GM21529 (cell line): ENCODE measurements around the gene PRPSAP1.
A peak's percentile ranks its signal among the peaks of the same experiment; 100 is the strongest.

Experiments
- ATAC-seq: cut with Tn5 transposase; IDR thresholded peaks from one replicate; pipeline ENCODE4 v1.9.1; 2021; ENCODE audit not compliant: unreplicated experiment

The PRPSAP1 gene

DNA sequence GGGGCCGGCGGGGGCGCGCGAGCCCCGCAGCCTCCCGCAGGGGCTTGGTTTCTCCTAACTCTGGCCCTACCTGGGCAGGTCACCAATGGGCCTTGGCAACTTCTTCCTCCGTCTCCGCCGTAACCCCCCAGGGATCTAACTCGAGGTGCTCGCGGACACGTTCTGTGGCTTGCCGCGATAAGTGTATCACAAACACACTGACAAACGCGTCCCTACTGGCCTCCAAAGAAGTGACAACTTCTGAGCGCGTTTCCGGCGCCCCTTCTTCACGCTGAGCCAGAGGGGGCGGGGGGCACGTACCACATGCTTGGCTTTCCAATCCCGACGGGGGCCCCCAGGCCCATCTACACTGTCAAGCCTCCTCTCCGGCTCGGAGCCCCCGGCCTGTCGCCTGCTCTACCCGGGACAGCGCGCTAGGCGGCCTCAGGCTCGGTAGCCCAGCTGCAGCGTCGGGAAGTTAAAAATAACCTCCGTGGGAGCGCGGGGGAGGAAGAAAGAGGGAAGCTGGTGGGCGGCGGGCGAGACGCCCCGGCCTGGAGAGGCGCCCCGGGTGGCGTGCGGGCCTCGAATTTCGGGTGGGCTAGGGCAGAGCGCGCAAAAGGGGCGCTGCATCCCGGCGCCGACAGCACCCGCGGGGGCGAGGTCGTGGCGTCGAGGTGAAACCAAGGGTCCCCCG lies 30.0 kb upstream of the PRPSAP1 start:
- peak; percentile 21 for ATAC-seq

DNA sequence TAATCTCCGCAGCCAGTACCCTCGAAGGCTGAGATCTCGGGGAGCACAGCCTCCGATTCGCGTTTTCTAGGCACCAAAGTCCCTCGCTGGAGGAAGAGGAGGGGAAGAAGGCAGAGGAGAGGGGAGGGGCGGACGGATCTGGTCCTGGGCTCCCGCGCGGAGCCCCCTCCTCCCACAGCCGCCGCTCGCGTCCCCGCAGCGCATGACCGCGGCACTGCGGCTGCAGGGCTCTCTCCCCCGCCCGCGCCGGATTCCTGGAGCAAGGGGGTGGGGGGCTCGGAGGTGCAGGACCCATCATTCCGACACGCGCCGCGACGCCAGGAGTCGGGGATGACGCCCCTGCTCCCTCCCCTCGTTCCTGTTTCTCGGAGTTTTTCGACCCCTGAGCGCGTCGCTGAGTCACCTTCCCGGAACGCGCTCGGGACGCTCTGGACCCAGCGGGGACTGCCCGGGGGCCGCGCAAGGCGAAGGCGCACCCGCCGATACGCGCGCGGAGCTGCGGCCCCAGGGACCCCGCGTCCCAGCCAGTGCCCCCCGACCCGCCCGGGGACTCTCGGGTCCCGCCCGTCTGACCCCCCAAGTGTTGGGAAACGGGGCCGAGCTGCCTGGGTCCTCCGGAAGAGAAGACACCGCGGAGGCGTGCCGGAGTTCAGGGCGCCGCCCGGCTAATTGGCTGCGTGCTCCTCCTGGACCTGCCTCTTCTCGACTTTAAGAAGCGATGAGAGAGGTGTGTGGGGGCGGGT lies 29.3 kb upstream of the PRPSAP1 start:
- no peak for ATAC-seq

- ATAC-seq: no peak
Observed at GRCh38 chr17:76382351-76382802, 28.7 kb upstream of the PRPSAP1 start.

GRCh38 chr17:76381633-76382350 lies 28.1 kb upstream of the PRPSAP1 start:
- no peak for ATAC-seq

DNA sequence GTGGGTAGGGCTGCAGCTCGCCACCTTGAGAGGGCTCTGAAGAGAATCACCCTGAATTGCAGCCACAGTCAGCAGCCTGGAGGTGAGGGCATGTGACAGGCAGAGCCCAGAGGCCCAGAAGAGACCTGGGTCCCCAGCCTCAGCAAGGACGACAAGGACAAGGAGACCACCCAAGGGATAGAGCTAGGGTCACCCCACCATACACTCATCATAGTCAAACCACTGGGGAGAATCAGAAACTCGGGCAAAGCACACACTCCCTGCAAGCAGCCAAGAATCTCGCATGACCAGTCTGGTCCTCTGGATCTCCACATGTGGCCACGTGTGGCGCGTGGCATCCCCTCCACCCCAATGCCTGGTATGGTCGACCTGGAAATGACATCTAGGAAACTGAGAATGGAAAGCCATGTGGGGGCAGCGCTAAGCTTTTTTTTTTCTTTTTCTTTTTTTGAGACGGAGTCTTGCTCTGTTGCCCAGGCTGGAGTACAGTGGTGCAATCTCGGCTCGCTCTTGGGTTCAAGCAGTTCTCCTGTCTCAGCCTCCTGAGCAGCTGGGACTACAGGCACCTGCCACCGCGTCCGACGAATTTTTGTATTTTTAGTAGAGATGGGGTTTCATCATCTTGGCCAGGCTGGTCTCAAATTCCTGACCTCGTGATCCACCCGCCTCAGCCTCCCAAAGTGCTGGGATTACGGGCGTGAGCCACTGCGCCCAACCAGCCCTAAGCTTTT lies 26.1 kb upstream of the PRPSAP1 start:
- ATAC-seq: no peak

- ATAC-seq: no peak
Observed at GRCh38 chr17:76379275-76379641, 25.5 kb upstream of the PRPSAP1 start.

GRCh38 chr17:76378548-76379274 lies 25.0 kb upstream of the PRPSAP1 start:
- no peak for ATAC-seq

DNA sequence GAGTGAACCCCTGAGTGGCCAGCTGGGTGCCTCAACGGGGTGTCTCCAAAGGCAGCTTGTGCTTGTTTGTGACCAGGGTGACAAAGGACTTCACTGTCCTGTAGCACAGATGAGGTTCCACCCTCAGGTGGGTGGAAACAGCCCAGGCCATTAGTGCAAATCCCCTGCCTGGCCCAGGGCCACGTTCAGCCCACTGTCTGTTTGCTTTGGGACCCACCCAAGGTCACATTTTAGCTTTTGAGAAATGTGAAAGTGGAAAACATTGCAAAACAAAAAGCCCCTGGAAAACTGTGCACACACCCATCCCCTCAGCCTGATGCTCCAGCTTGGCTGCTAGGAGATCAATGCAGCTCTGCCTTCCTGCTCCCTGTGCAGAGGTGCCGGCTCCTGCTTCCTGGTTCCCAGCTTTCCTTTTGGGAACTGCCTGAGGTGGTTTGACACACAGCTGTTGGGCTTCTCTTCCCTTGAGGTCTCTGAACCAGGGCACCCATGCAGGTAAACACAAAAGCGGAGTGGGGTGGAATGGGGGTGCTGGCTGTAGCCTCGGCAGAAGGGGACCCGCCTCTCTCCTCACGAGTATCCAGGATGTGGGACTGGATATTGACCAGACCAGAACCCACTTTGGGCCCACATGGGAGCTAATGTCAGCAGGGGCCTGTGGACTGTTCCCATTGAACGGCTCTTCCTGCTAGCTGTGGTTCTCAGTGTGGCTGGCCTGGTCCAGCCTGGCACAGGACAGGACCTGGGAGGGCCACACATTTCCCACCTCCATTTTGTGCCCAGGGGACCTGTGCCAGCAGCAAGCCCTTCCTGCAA lies 22.8 kb upstream of the PRPSAP1 start:
- ATAC-seq: no peak

GRCh38 chr17:76371656-76372628 lies 18.2 kb upstream of the PRPSAP1 start:
- no peak for ATAC-seq

DNA sequence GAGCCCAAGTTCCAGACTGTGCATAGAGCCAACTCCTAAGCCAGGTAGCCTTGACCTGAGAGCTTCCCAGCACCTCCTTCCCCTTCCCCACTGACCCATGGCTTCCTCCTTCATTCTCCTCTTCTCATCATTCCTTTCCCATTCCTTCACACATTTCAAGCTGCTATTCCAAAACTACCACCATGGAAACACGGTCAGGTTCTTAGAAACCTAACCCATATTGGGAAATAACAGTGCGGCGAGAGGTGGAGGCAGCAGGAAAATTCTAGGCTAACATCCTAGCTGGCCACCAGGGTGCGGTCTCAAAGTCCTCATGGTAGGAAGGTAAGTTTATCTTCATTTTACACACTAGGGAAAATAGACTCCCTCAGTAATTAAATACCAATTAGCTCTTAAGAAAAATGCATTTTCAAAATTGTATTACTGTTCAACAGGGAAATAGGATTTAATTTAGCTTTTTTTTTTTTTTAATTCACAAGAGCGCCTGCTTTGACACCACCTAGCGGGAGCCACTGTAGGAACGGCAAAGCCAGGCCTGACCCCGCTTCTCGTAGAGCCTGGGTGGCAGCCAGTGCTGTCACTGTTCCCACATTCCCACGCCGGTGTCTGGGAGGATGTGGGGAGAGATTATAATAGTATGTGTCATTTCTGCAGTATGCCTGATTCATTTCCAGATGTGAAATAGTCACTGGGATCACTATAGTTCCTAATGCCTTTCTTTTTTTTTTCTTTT lies 16.7 kb upstream of the PRPSAP1 start:
- ATAC-seq: no peak

GRCh38 chr17:76369804-76370203 lies 16.1 kb upstream of the PRPSAP1 start:
- no peak for ATAC-seq

DNA sequence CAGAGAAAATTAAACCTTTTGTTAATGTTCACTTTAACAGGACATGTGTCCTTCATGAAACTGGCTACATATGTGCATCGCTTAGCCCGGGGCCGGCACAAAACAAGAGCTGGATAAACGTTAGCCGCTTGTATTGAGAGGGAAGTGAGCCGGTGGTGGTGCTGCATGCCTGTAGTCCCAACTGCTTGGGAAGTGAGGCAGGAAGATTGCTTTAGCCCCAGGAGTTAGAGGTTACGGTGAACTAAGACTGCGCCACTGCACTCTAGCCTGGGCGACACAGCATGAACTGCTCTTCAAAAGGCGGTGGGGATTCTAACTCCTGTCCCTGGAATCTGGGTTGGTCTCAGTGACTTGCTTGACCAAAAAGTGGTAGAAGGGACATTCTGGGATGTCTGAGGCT lies 15.7 kb upstream of the PRPSAP1 start:
- no peak for ATAC-seq

DNA sequence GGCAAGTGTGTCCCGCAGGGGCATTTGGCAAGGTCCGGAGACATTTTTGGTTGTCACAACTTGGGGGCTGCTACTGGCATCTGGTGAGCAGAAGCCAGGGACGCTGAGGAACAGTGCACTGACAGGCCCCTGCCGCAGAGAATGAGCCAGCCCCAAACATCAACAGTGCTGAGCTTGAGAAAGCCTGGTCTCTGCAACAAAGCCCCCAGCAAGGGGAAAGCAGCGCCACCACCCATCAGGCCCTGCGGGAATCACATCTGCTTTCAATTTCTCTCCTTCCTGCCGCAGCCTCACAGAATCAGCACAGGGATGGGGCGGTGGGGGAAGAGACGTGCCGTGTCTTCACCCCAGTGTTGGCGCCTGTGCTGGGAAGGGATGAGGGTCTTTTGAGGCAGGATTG lies 14.8 kb upstream of the PRPSAP1 start:
- ATAC-seq: no peak

DNA sequence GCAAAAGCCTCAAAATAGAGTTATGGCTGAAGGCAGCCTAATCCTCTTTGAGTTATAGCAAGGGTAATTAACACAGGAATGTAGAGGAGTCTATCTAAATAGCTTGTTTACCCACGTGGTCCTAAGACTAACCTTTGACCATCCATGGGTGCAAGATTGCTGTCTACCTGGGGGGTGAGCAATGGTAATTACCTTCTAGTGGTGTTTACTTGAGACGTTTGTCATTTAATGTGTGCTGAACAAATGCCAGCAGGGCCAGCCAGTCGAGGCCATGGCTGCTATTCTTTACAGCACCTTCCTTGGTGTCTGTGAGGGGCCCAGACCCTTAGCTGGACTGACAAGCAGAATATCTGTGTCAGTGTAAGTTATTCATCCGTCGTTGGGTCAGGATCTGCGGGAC lies 13.9 kb upstream of the PRPSAP1 start:
- ATAC-seq: no peak

DNA sequence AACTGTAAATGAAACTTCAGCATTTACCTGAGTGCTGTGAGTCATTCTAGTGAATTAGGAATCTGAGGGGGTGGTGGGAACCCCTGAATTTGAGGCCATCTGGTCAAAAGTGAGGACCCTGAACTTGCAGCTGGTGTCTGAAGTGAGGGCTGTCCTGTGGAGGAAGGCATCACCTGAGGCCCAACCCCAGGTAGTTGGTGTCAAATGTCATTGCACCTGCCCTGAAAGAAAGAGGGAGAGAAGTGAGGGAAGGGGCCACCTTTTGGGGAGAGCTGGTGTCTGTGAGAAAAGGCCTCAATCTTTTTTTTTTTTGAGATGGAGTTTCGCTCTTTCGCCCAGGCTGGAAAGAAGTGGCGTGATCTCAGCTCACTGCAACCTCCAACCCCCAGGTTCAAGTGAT lies 12.5 kb upstream of the PRPSAP1 start:
- no peak for ATAC-seq

DNA sequence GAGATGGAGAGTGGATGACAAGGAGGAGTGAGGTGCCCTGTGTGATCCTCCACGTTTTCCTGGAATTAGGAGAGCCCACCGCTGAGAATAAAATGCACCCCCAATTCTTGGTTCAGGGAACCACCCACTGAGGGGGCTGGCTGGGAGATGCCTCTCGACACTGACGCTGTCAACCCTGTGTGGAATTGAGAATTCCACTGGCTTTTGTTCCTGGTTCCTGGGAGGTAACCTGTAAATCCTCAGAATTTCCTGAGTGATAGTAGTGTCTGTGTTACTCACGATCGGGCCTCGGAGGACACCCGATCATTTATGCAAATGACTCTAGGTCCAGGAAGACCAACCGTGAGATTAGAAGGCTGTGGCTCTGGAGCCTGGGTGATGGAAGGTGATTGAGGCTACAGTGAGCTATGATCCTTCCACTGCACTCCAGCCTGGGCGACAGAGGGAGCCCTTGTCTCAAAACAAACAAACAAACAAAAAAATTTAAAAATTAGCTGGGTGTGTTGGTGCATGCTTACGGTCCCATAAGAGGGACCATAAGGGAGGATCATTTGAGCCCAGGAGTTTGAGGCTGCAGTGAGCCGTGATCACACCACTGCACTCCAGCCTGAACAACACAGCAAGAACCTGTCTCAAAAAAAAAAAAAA lies 11.7 kb upstream of the PRPSAP1 start:
- ATAC-seq: no peak

- ATAC-seq: no peak
Observed at GRCh38 chr17:76363107-76363842, 9.6 kb upstream of the PRPSAP1 start.
